ENCODE data around the gene SPTBN1. TPM values are rescaled to one million over a fixed set of nuclear protein-coding genes. Genes with fewer than 3 reads are reported as not detected.

Gene SPTBN1
- total and polyA plus RNA-seq, 2 experiments from 2014 or later: 57.7 to 187 TPM

- Histone ChIP-seq H3K27ac (no peak overlapping the region), H3K9ac (no peak overlapping the region), H3K4me2 (ENCODE audit: unreplicated experiment) (no peak overlapping the region), H3K27me3 (replicated peaks; ENCODE audit: insufficient read depth) (no peaks in the 10 kb centered on the region), H3K79me2 (ENCODE audit: insufficient read depth) (peaks cover 100% of the 10 kb centered on the region), H3K36me3 (ENCODE audit: low read depth) (no peaks in the 10 kb centered on the region), H3K9me3 (ENCODE audit: low read depth) (no peaks in the 10 kb centered on the region), H3F3A (ENCODE audit: insufficient read depth) (peaks cover 19% of the 10 kb centered on the region), H3K4me3 (no peak overlapping the region), H2AFZ (no peak overlapping the region), H3K9me2 (ENCODE audit: insufficient read depth) (no peaks in the 10 kb centered on the region), H4K20me1 (ENCODE audit: insufficient read depth) (0 out of 2 replicates have a peak, but pooled peaks cover 11% of the 10 kb centered on the region), H3K4me1 (ENCODE audit: insufficient read depth) (peaks cover 30% of the 10 kb centered on the region)
- TF ChIP-seq EZH2phosphoT487 (IDR thresholded peaks at IDR 0.05; ENCODE audit: insufficient read depth, low read depth) (no peak), EZH2 (IDR thresholded peaks at IDR 0.05; ENCODE audit: insufficient read depth, poor library complexity, severe bottlenecking) (no peak)
- in situ Hi-C loops (cut with MboI): no loop called here
- DNase-seq: no peak
- 86 to 91% methylated on average over 5 of the region's 5 CpGs for WGBS, 2 experiments (ENCODE audit: low coverage in 1 of 2, low lambda C conversion rate in 2 of 2, missing lambda C conversion rate in 2 of 2)
These were observed 19.8 kb downstream of the SPTBN1 start for GRCh38 chr2:54475919-54476318.

- H3K4me1 ChIP-seq (ENCODE audit: insufficient read depth): peaks cover 21% of the 10 kb centered on the region
- no peak for TF ChIP-seq EZH2 (IDR thresholded peaks at IDR 0.05; ENCODE audit: insufficient read depth, poor library complexity, severe bottlenecking)
- no peak for TF ChIP-seq EZH2phosphoT487 (IDR thresholded peaks at IDR 0.05; ENCODE audit: insufficient read depth, low read depth)
- H3K9me2 ChIP-seq (ENCODE audit: insufficient read depth): no peaks in the 10 kb centered on the region
- WGBS, 2 experiments (ENCODE audit: low coverage in 1 of 2, low lambda C conversion rate in 2 of 2, missing lambda C conversion rate in 2 of 2): 55 to 58% methylated on average over 2 of the region's 2 CpGs
- H3K79me2 ChIP-seq (ENCODE audit: insufficient read depth): peaks cover 100% of the 10 kb centered on the region
- H3K9ac ChIP-seq: no peak overlapping the region
- no peak overlapping the region for H2AFZ ChIP-seq
- 0 out of 2 replicates have a peak, but pooled peaks cover 11% of the 10 kb centered on the region for H4K20me1 ChIP-seq (ENCODE audit: insufficient read depth)
- no peak for DNase-seq
- H3K4me2 ChIP-seq (ENCODE audit: unreplicated experiment): no peak overlapping the region
- in situ Hi-C loops (cut with MboI): no loop called here
- H3K4me3 ChIP-seq: no peak overlapping the region
- no peaks in the 10 kb centered on the region for H3K27me3 ChIP-seq (replicated peaks; ENCODE audit: insufficient read depth)
- H3K27ac ChIP-seq: no peak overlapping the region
- H3K9me3 ChIP-seq (ENCODE audit: low read depth): no peaks in the 10 kb centered on the region
- H3F3A ChIP-seq (ENCODE audit: insufficient read depth): peaks cover 20% of the 10 kb centered on the region
- no peaks in the 10 kb centered on the region for H3K36me3 ChIP-seq (ENCODE audit: low read depth)
These were observed 20.7 kb downstream of the SPTBN1 start for GRCh38 chr2:54476852-54477251.

- Histone ChIP-seq H3F3A (ENCODE audit: insufficient read depth) (peaks cover 22% of the 10 kb centered on the region), H3K79me2 (ENCODE audit: insufficient read depth) (peaks cover 98% of the 10 kb centered on the region), H4K20me1 (ENCODE audit: insufficient read depth) (0 out of 2 replicates have a peak, but pooled peaks cover 11% of the 10 kb centered on the region), H3K4me3 (no peak overlapping the region), H3K36me3 (ENCODE audit: low read depth) (no peaks in the 10 kb centered on the region), H3K9me2 (ENCODE audit: insufficient read depth) (no peaks in the 10 kb centered on the region), H3K27me3 (replicated peaks; ENCODE audit: insufficient read depth) (no peaks in the 10 kb centered on the region), H3K4me1 (ENCODE audit: insufficient read depth) (peaks cover 19% of the 10 kb centered on the region), H2AFZ (no peak overlapping the region), H3K4me2 (ENCODE audit: unreplicated experiment) (no peak overlapping the region), H3K9me3 (ENCODE audit: low read depth) (no peaks in the 10 kb centered on the region), H3K27ac (no peak overlapping the region), H3K9ac (no peak overlapping the region)
- DNase-seq: no peak
- 81 to 89% methylated on average over 4 of the region's 4 CpGs for WGBS, 2 experiments (ENCODE audit: low coverage in 1 of 2, low lambda C conversion rate in 2 of 2, missing lambda C conversion rate in 2 of 2)
- no peak for TF ChIP-seq EZH2phosphoT487 (IDR thresholded peaks at IDR 0.05; ENCODE audit: insufficient read depth, low read depth)
- TF ChIP-seq EZH2 (IDR thresholded peaks at IDR 0.05; ENCODE audit: insufficient read depth, poor library complexity, severe bottlenecking): no peak
- in situ Hi-C loops (cut with MboI): no loop called here
These were observed 21.8 kb downstream of the SPTBN1 start for GRCh38 chr2:54477896-54478295.

GRCh38 chr2:54478899-54479298 lies 22.8 kb downstream of the SPTBN1 start:
- TF ChIP-seq EZH2phosphoT487 (IDR thresholded peaks at IDR 0.05; ENCODE audit: insufficient read depth, low read depth) (no peak), EZH2 (IDR thresholded peaks at IDR 0.05; ENCODE audit: insufficient read depth, poor library complexity, severe bottlenecking) (no peak)
- Histone ChIP-seq H3K79me2 (ENCODE audit: insufficient read depth) (peaks cover 93% of the 10 kb centered on the region), H3K9ac (no peak overlapping the region), H3K27me3 (replicated peaks; ENCODE audit: insufficient read depth) (no peaks in the 10 kb centered on the region), H3K4me2 (ENCODE audit: unreplicated experiment) (no peak overlapping the region), H3K4me1 (ENCODE audit: insufficient read depth) (peaks cover 25% of the 10 kb centered on the region), H2AFZ (no peak overlapping the region), H3F3A (ENCODE audit: insufficient read depth) (peaks cover 28% of the 10 kb centered on the region), H3K36me3 (ENCODE audit: low read depth) (no peaks in the 10 kb centered on the region), H3K9me2 (ENCODE audit: insufficient read depth) (no peaks in the 10 kb centered on the region), H3K4me3 (no peak overlapping the region), H3K27ac (no peak overlapping the region), H4K20me1 (ENCODE audit: insufficient read depth) (0 out of 2 replicates have a peak, but pooled peaks cover 11% of the 10 kb centered on the region), H3K9me3 (ENCODE audit: low read depth) (no peaks in the 10 kb centered on the region)
- DNase-seq: no peak
- in situ Hi-C loops (cut with MboI): no loop called here
- WGBS, 2 experiments (ENCODE audit: low coverage in 1 of 2, low lambda C conversion rate in 2 of 2, missing lambda C conversion rate in 2 of 2): 100% methylated on average over 1 of the region's 1 CpG

- Histone ChIP-seq H3K9ac (no peak overlapping the region), H3K27me3 (replicated peaks; ENCODE audit: insufficient read depth) (no peaks in the 10 kb centered on the region), H3K9me2 (ENCODE audit: insufficient read depth) (no peaks in the 10 kb centered on the region), H2AFZ (no peak overlapping the region), H3K4me3 (no peak overlapping the region), H3K27ac (no peak overlapping the region), H3K9me3 (ENCODE audit: low read depth) (no peaks in the 10 kb centered on the region), H3K36me3 (ENCODE audit: low read depth) (no peaks in the 10 kb centered on the region), H3K4me1 (ENCODE audit: insufficient read depth) (peaks cover 31% of the 10 kb centered on the region), H3K4me2 (ENCODE audit: unreplicated experiment) (no peak overlapping the region), H4K20me1 (ENCODE audit: insufficient read depth) (0 out of 2 replicates have a peak, but pooled peaks cover 11% of the 10 kb centered on the region), H3K79me2 (ENCODE audit: insufficient read depth) (peaks cover 93% of the 10 kb centered on the region), H3F3A (ENCODE audit: insufficient read depth) (peaks cover 33% of the 10 kb centered on the region)
- peak; percentile 45 for DNase-seq
- in situ Hi-C loops (cut with MboI): no loop called here
- no peak for TF ChIP-seq EZH2phosphoT487 (IDR thresholded peaks at IDR 0.05; ENCODE audit: insufficient read depth, low read depth)
- no peak for TF ChIP-seq EZH2 (IDR thresholded peaks at IDR 0.05; ENCODE audit: insufficient read depth, poor library complexity, severe bottlenecking)
- WGBS, 2 experiments (ENCODE audit: low coverage in 1 of 2, low lambda C conversion rate in 2 of 2, missing lambda C conversion rate in 2 of 2): 85 to 86% methylated on average over 2 of the region's 2 CpGs
These were observed 23.3 kb downstream of the SPTBN1 start for GRCh38 chr2:54479424-54479823.

All from GM23248 (cell line).